Mesothelial cell of epicardium (in vitro differentiated cells): ENCODE results near the gene ACY1. TPM values are rescaled to one million over a fixed set of nuclear protein-coding genes. Genes with fewer than 3 reads are reported as not detected.

Source experiments
- DNase-seq, 2 experiments: peaks; one replicate each; pipeline ENCODE4 v3.0.0; 2021; ENCODE audit warnings: low spot score in 2 of 2; ENCODE audit not compliant: unreplicated experiment in 2 of 2
- H3K27ac Mint-ChIP-seq: 2 replicates; pipeline ENCODE4 v1.8.0; 2021; ENCODE audit warnings: mixed read lengths
- H3K27me3 Mint-ChIP-seq: 2 replicates; pipeline ENCODE4 v1.8.0; 2021; ENCODE audit warnings: low read depth, mixed read lengths
- H3K36me3 Mint-ChIP-seq: 2 replicates; pipeline ENCODE4 v1.8.0; 2021; ENCODE audit warnings: mixed read lengths
- H3K4me1 Mint-ChIP-seq: 2 replicates; pipeline ENCODE4 v1.8.0; 2021; ENCODE audit warnings: mixed read lengths
- H3K4me3 Mint-ChIP-seq: 2 replicates; pipeline ENCODE4 v1.8.0; 2021; ENCODE audit warnings: mild to moderate bottlenecking, moderate library complexity, mixed read lengths
- H3K9me3 Mint-ChIP-seq: 2 replicates; pipeline ENCODE4 v1.8.0; 2021; ENCODE audit warnings: mixed read lengths
- CTCF ChIP-seq: fragments of 200-600 bp; sonication (generic); IDR thresholded peaks from one replicate; pipeline ENCODE4 v1.5.0; 2021; ENCODE audit warnings: antibody characterized with exemption; ENCODE audit not compliant: unreplicated experiment
- total RNA-seq: library from RNA; stranded (reverse); gene quantifications from 3 replicates; pipeline ENCODE4 v1.2.1, GENCODE V29; 2021

The ACY1 gene
- total RNA-seq, 1 donor from 2014 or later: 47.8 TPM

- H3K9me3 Mint-ChIP-seq: no peaks in the 10 kb centered on the region
- H3K4me3 Mint-ChIP-seq: no peak overlapping the region
- DNase-seq: no peak
- H3K27ac Mint-ChIP-seq: no peak overlapping the region
- no peak for TF ChIP-seq CTCF
- peaks cover 10% of the 10 kb centered on the region for H3K4me1 Mint-ChIP-seq
- peaks cover 4% of the 10 kb centered on the region for H3K27me3 Mint-ChIP-seq
- peaks cover 3% of the 10 kb centered on the region for H3K36me3 Mint-ChIP-seq
Observed at GRCh38 chr3:51960386-51960785, 22.9 kb upstream of the ACY1 start.

GRCh38 chr3:51961011-51961410 lies 22.3 kb upstream of the ACY1 start:
- no peak for DNase-seq
- no peak for TF ChIP-seq CTCF
- no peaks in the 10 kb centered on the region for H3K9me3 Mint-ChIP-seq
- peaks cover 15% of the 10 kb centered on the region for H3K4me1 Mint-ChIP-seq
- peaks cover 2% of the 10 kb centered on the region for H3K27me3 Mint-ChIP-seq
- peaks cover 3% of the 10 kb centered on the region for H3K36me3 Mint-ChIP-seq
- H3K27ac Mint-ChIP-seq: no peak overlapping the region
- no peak overlapping the region for H3K4me3 Mint-ChIP-seq

- no peaks in the 10 kb centered on the region for H3K27me3 Mint-ChIP-seq
- no peak for DNase-seq
Observed at GRCh38 chr3:51961602-51962569, 21.4 kb upstream of the ACY1 start.

GRCh38 chr3:51962854-51963530 lies 20.3 kb upstream of the ACY1 start:
- no peak for TF ChIP-seq CTCF
- Mint-ChIP-seq H3K27ac (no peak overlapping the region), H3K27me3 (no peaks in the 10 kb centered on the region), H3K36me3 (peaks cover 3% of the 10 kb centered on the region), H3K9me3 (no peaks in the 10 kb centered on the region), H3K4me3 (no peak overlapping the region), H3K4me1 (peaks cover 23% of the 10 kb centered on the region)
- DNase-seq: no peak

More at GRCh38 chr3:51961602-51962569, 21.4 kb upstream of the ACY1 start:
- Mint-ChIP-seq H3K27ac (no peak overlapping the region), H3K4me1 (peaks cover 21% of the 10 kb centered on the region), H3K9me3 (no peaks in the 10 kb centered on the region), H3K4me3 (no peak overlapping the region), H3K36me3 (peaks cover 3% of the 10 kb centered on the region)
- no peak for TF ChIP-seq CTCF

- no peak for TF ChIP-seq CTCF
- Mint-ChIP-seq H3K4me1 (peaks cover 32% of the 10 kb centered on the region), H3K27me3 (no peaks in the 10 kb centered on the region), H3K27ac (no peak overlapping the region), H3K9me3 (no peaks in the 10 kb centered on the region), H3K36me3 (no peaks in the 10 kb centered on the region), H3K4me3 (no peak overlapping the region)
- no peak for DNase-seq
Observed at GRCh38 chr3:51963951-51964451, 19.3 kb upstream of the ACY1 start.
